ENCODE data around the gene PTPRA.
"Not testable (repeated sequence)": the region's sequence is repeated elsewhere in the genome, so short reads cannot be mapped to it uniquely, and the experiment has no call there.

Gene PTPRA

GRCh38 chr20:2873010-2873746 lies at the start of gene PTPRA:
Gene PTPRA, plus strand, starts transcription at chr20:2873481. Its CDS starts 90,797 bp downstream, at chr20:2964278.
- DNase-seq: peak; percentile 97

GRCh38 chr20:2825761-2826160 lies 47.5 kb upstream of the PTPRA start:
- DNase-seq: no peak

GRCh38 chr20:2826655-2827054 lies 46.6 kb upstream of the PTPRA start:
- DNase-seq: no peak

- no peak for DNase-seq
These were observed 43.9 kb upstream of the PTPRA start for GRCh38 chr20:2829376-2829775.

GRCh38 chr20:2831206-2831605 lies 42.1 kb upstream of the PTPRA start:
- not testable (repeated sequence) for DNase-seq

- DNase-seq: no peak
These were observed 39.5 kb upstream of the PTPRA start for GRCh38 chr20:2833761-2834160.

GRCh38 chr20:2834401-2835110 lies 38.7 kb upstream of the PTPRA start:
- DNase-seq: no peak

GRCh38 chr20:2835331-2835796 lies 37.9 kb upstream of the PTPRA start:
- no peak for DNase-seq

GRCh38 chr20:2836035-2836434 lies 37.2 kb upstream of the PTPRA start:
- no peak for DNase-seq

- no peak for DNase-seq
These were observed 35.9 kb upstream of the PTPRA start for GRCh38 chr20:2837221-2837960.

GRCh38 chr20:2838170-2838797 lies 35.0 kb upstream of the PTPRA start:
- no peak for DNase-seq

GRCh38 chr20:2838847-2839671 lies 34.2 kb upstream of the PTPRA start:
- DNase-seq: no peak

GRCh38 chr20:2839732-2840137 lies 33.5 kb upstream of the PTPRA start:
- DNase-seq: no peak

GRCh38 chr20:2840138-2840966 lies 32.9 kb upstream of the PTPRA start, which contains the start of the genes PCED1A and VPS16:
Gene PCED1A, minus strand, starts transcription at chr20:2840655. Its CDS starts 743 bp downstream, at chr20:2839912.
Gene VPS16, plus strand, starts transcription at chr20:2840745. Its CDS starts 30 bp downstream, at chr20:2840775.
- peak; percentile 95 for DNase-seq

GRCh38 chr20:2840967-2841531 lies 32.2 kb upstream of the PTPRA start:
- peak; percentile 57 for DNase-seq

- no peak for DNase-seq
These were observed 27.7 kb upstream of the PTPRA start for GRCh38 chr20:2845607-2846006.

- no peak for DNase-seq
These were observed 26.6 kb upstream of the PTPRA start for GRCh38 chr20:2846698-2847097.

- DNase-seq: no peak
These were observed 25.5 kb upstream of the PTPRA start for GRCh38 chr20:2847802-2848201.

GRCh38 chr20:2849529-2849928 lies 23.8 kb upstream of the PTPRA start:
- DNase-seq: no peak

GRCh38 chr20:2851086-2851485 lies 22.2 kb upstream of the PTPRA start:
- no peak for DNase-seq

- DNase-seq: no peak
These were observed 14.7 kb upstream of the PTPRA start for GRCh38 chr20:2858591-2858990.

Measured in DMS53 (cell line).